Stimulated activated CD8-positive, alpha-beta memory T cell treated with anti-CD3 and anti-CD28 coated beads, Interleukin-7, amount 100 ng/mL, for 4 hours (primary cell): Measurements from ENCODE around the gene EHBP1L1.
"Not testable (repeated sequence)": the region's sequence is repeated elsewhere in the genome, so short reads cannot be mapped to it uniquely, and the experiment has no call there.

Experiments
- DNase-seq, 2 donors: peaks; one replicate each; pipeline ENCODE4 v3.0.0-alpha.2; 2020; ENCODE audit warnings: low read depth in 2 of 2

The EHBP1L1 gene

DNA sequence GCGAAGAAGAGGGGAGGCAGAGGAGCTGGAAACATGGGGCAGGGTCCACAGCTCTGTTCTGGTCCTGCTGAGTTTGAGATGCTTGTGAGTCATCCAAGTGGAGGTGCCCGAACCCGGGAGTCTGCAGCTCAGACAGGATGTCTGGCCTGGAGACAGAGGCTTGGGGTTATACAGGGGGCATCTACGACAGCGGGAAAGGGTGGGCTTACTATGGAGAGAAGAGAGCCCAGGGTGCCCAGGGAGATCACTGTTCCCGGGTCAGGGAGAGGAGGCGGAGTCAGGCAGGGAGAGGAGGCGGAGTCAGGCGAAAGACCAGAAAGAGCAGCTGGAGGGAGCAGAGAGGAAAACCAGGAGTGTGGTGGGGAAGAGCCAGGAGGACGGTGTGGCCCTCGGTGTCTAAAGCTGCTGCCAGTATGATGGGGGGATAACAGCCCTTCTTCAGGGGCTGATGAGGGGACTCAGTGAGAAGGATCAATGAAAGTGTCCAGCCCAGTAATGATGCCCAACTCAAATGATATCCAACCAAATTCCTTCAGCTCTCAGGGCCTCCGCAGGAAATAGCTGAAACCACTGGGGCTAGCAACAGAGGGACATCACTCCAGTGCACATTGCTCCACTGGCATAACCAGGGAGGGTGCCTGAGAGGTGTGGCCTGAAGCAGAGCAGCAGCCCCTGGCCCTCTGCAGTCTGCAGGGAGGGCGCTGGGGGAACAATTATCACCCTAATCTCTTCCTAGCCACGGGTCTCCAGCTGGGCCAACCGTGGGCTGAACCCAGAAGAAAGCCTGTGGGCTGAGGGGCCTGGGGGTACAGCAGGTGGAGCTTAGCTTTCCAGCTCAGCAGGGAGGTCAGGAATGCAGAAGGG is 15.1 kb upstream of the EHBP1L1 start:
- DNase-seq: no peak

DNA sequence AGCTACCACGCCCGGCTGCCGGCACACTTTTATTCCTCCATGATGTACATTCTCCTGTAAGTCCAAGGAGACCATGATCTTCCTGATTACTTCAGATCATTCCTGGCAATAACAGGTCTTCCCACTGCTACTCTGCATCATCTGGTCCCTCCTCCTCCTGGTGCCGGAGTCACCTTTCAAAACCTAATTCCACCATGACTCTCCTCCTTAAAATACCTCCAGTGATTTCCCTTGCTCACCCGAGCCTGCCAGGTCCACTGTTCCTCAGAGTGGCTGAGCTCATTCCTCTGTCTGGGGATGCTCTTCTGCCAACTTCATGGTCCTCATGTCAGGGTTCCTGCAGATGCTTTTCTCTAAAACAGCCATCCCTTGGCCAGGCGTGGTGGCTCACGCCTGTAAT is 13.8 kb upstream of the EHBP1L1 start:
- no peak for DNase-seq

DNA sequence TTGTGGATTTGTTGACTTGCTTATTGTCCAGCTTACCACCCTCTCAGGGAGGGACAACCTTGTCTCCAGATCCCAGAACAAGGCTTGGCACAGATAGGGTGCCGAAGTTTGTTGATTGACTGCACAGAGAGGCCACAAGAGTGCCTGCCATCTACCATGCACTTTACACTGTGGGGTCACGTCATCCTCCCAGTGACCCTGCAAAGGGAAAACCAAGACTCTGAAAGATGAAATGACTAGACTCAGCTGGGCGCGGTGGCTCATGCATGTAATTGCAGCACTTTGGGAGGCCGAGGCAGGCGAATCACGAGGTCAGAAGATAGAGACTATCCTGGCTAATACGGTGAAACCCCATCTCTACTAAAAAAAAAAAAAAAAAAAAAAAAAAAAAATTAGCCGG is 13.1 kb upstream of the EHBP1L1 start:
- no peak for DNase-seq

DNA sequence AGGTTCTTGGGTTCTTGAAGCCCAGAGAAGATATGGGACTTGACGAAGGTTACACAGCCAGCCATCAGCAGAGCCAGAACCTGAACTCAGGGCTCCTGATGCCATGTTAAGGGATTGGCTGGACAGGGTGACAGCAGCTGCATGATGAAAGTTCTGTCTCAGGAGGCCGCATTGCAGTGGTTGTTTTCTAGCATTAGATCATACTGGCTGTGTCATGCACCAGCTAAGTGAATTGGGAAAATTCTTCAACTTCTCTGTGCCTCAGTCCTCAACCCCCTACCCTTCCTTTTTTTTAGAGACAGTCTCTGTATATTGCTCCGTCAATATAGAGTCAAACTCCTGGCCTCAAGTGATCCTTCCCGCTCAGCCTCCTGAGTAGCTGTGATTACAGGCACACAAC is 12.3 kb upstream of the EHBP1L1 start:
- no peak for DNase-seq

DNA sequence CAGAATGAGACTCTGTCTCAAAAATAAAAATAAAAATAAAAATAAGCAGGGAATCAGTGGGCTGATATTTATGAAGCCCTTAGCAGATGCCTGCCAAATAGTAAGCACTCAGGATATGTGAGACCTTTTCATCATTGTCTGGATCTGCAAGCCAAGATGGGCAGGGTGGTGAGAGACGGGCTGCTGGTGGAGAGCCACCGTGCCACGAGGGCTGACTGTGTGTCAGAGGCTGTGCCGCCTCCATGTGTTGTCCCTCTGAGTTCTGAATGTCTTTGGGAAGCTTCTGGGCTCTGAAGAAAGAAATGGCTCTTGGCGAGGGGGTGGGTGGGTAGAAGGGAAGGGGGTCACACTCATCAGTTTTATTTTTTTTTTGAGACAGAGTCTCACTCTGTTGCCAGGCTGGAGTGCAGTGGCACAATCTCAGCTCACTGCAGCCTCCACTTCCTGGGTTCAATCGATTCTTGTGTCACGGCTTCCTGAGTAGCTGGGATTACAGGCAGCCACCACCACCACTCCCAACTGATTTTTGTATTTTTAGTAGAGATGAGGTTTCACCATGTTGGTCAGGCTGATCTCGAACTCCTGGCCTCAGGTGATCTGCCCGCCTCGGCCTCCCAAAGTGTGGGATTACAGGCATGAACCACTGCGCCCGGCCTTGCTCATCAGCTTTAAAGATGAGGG is 10.8 kb upstream of the EHBP1L1 start:
- DNase-seq: not testable (repeated sequence)

DNA sequence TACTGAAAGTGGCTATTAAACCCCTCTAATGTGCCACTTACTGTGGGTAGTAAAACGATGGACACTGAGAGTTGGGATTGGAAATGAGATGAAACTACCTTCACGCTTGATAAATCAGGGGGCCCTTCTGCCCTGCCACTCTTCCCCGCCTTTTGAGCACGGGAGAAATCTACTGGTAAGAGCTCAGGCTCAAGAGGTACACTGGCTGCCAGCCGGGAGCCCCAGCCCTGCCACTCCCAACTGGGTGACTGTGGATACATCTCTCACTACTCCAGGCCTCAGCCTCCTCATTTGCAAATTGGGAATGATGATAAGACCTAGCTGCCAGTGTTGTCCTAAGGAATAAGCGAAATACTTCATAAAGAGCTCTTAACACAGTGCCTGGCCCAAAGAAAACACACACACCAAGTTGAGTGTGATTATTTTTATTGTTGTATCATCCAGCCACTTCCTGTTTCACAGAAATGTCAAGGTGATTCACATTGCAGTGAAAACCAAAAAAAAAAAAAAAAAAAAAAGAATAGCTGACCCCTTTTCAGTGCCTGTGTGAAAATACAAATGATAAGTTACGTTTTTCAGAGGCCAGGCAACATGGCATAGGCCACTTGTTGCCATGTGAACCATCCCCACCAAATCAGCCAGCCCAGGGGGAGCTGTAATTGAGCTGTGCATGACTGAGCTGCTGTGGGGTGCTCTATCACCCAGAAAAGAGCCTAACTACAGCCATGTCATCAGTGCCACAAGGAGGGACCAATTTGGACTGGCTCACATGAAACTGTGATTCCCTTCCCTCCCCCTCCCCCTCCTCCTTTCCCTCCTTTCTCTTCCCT is 10.0 kb upstream of the EHBP1L1 start:
- DNase-seq: peak in 1 of 2 donors; percentile 30

DNA sequence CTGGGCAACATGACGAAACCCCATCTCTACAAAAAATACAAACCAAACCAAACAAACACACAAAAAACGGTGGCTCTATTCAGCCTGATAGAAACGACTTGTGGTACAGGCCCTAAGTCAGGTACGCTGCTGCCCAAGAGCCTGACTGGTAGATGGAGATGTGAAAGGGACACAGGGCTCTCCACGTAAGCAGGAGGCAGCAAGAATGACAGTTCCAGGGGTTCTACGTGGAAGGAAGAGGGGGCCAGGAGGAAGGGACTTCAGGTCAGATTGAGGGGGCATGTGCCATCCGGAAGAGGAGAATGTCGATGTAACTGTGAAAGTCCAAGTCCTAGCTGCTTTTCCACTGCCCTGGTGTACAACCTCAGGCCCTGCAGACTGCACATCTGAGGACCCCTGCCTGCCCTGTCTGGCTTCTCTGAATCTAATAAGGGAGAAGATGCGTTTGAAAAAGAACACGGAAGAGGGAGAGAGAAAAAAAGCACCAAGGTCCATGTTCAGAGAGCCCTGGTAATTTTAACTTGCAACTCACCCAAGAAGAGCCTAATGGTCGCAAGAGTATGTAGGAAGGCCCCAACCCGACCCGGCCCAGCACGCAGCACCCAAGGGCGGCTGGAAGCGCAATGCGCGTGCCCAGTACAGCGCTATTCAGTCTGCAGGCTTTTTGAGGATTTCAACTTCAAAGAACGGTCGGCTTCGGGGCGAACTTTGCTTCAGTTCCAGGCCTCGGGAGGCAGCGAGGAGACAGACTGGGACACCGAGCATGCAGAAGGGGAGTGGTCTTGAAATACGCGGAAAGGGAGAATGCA is 6.5 kb upstream of the EHBP1L1 start:
- no peak for DNase-seq

DNA sequence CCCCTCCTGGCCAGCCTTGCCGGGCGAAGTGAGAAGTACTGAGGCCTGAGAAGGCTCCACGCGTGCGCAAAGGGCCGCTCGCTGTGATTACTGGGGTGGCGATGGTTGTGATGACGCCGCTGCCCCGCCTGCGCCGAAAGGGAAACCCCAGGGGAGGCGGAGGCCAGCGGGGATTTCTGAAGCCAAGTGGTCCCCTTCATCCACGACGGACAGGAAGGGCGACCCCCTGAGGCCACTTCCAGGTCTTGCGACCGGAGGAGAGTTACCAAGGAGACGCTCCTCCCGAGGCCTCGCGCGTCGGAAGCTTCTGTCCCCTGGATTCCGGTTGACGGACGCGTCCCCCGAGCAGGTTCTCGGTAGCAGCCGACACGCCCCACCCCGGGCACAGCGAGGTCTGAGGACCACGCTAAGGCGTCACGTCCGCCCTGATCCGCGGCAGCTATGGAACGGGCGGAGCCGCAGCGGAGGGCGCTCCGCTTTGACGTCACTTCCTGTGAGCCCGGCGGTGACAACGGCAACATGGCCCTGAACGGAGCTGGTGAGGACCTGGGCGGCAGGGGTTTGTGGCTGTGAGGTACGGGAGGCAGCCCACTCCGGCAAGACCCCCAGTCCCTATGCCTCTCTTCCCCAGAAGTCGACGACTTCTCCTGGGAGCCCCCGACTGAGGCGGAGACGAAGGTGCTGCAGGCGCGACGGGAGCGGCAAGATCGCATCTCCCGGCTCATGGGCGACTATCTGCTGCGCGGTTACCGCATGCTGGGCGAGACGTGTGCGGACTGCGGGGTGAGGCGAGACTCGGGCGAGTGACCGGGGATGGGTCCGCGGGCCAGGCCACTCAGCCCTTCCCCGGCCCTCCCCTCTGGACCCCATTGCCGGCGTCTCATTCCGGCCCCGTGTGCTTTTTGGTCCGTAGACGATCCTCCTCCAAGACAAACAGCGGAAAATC is 5.6 kb upstream of the EHBP1L1 start, which contains the start of gene ZNRD2:
Gene ZNRD2 (plus strand): TSS at position 505 of the 946 bp plus-strand sequence. CDS start 15 bp downstream, at position 520.
- peak; percentile 96 to 99 for DNase-seq

DNA sequence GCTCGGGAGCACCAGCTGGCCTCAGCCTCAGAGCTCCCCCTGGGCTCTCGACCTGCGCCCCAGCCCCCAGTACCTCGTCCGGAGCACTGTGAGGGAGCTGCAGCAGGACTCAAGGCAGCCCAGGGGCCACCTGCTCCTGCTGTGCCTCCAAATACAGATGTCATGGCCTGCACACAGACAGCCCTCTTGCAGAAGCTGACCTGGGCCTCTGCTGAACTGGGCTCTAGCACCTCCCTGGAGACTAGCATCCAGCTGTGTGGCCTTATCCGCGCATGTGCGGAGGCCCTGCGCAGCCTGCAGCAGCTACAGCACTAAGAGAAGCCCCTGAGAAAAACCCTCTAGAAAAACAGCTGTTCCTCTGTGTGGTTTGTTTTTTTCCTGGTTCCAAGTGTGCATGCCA is 4.4 kb upstream of the EHBP1L1 start:
- no peak for DNase-seq

DNA sequence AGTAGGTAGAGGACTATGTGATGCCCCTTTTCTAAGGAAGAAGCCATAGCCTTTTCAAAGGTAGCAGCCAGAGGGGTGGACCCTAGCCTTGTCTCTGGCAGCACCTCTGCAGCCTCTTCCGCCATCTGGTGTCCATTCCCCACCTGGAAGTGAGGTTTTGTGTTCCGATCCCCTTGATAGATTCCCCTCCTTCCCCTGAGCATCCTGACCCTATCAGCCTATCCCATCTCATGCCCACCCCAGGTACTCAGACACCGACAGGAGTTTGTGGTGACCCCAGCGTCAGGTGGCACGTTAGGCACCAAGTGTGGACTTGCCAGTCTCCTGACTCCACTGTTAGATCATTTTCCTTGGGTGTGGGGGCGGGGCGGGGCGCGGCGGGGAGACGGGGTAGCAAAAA is 3.9 kb upstream of the EHBP1L1 start:
- no peak for DNase-seq

DNA sequence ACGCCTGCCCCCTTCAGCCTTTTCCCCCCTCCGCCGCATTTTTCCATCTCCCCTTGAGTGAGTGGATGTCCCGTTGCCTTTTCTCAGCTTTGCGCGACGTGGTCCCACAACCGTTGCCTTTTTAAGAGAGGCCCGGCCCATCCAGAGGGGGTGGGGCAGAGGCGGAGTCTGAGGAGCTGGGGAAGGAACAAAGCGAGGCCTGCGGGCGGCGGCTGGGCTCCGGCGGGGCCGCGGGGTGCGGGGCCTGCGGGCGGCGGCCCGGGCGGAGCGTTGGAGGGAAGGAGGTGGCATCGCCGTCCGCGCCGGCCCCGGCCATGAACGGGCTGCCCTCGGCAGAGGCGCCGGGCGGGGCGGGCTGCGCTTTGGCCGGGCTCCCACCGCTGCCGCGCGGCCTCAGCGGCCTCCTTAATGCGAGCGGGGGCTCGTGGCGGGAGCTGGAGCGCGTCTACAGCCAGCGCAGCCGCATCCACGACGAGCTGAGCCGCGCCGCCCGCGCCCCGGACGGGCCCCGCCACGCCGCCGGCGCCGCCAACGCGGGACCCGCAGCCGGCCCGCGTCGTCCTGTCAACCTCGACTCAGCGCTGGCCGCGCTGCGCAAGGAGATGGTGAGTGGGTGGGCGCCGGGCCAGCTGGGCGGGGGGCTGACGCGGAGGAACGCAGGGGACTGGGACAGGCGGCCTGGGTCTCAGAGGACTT is 3.3 kb upstream of the EHBP1L1 start, which contains the start of gene FAM89B:
Gene FAM89B (plus strand): TSS at position 183 of the 696 bp plus-strand sequence. CDS start 132 bp downstream, at position 315.
- DNase-seq: peak; percentile 81 to 83

DNA sequence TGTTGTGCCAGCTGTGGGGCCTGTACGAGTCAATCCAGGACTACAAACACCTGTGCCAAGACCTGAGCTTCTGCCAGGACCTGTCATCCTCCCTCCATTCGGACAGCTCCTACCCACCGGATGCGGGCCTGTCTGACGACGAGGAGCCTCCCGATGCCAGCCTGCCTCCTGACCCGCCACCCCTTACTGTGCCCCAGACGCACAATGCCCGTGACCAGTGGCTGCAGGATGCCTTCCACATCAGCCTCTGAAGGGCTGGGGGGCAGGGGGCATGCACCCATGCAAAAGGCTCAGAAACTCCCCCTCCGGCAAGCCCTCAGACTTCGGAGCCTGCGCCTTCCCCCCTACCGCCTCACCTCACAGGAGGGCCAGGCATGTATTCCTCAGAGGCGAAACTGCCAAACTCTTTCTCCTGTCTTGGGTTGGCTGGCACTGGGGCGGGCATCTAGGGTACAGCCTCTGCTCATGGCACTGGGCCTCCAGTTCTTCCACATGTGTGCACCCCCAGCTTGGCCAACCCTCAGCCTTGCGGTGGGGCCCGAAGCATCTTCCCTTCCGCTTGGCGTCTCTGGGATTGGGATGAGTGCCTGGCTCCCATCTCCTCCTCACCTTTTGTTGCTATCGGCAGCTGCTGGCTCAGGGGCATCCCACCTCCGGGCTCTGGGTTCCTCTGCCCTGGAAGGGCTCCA is 2.3 kb upstream of the EHBP1L1 start:
- DNase-seq: no peak

DNA sequence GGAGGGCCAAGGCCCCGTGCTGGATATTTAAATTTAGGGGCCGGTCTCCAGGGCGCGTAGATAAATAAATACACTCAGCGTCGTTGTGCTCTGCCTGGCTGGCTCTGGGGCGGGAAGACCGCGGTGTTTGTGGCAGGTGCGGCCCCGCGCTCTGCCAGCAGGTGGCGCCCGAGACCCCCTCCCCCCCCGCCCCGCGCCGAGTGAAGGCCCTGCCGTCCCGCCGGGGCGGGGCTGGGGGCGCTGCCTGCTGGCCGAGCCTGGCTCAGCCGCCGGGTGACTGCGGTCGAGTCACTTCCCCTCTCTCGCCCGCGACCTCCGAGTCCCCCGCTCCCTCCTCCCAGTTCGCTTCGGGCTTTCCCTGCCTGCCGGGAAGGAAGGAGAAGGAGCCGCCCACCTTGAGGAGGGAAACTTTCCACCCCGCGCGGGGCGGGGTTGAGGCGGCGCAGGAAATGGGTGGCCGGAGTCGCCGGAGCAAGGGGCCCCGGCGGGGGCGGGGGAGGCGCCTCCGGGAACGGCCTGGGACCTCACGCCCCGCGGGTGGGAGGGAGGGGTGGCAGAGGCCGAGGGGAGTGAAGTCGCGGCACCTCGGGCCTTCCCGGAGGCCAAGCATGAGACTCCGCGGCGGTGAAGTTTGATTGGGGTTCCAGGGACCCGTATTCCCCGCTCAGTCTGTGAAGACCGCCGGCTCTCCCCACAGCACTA is 1.6 kb upstream of the EHBP1L1 start:
- DNase-seq: peak; percentile 66 to 87

DNA sequence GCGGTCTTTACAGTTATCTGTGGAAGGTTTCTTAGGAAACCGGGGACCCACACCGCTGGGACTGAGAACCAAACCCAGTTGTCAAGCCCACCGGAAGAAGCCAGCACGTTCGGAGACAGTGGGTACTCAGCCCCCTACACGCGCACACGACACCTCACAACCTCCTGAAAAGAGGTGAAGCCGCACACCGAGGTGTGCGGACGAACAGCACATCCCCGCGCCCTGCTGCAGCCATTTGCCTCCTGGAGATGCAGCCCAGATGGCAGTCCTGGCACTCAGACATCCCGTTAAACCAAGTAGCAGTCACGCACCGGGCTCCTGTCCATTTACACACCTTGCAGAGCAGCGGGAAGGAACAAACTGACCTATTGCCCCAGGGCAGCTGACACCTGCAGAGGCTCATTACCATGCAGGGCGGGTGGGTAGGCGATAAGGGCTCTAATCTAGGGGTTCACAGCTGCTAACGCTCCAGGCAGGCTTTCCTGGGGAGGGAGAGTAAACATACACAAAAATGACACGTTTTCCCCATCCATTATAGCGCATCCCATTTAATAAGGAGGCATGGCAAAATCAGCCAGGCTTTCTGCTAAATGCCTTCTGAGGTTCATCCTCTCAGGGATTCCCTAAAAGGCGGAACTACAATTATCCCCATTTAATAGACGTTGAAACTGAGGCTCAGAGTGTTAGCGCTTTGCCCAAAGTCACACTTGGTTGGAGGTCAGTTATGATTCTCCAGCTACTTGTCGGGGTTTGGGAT is 864 bp upstream of the EHBP1L1 start:
- no peak for DNase-seq

DNA sequence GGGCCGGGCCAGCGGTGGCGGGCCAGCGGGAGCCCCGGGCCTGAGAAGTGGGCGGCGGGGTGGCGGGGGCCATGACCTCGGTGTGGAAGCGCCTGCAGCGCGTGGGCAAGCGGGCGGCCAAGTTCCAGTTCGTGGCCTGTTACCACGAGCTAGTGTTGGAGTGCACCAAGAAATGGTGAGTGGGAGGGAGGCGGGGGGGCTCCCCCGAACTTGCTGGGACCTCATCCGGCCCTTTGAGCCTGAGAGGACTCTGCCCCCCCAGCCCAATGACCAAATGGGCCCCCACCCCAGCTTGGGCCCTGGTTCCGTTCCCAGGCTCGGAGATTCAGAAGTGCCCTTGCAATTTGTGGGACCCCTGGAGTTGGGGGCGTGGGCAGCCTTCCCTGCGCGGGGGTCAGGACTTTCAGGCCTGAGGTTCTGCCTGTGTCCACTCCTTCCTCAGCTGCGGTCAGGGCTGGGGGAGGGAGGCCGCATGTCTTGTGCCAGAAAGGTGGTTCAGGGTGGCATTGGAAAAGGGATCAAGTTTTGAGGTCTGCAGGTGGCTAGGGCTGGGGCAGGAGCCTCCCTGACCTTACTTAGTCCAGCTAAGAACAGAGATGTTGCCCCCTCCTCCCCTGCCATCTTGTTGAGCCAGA is 496 bp downstream of the EHBP1L1 start:
- DNase-seq: peak in 1 of 2 donors; percentile 33

DNA sequence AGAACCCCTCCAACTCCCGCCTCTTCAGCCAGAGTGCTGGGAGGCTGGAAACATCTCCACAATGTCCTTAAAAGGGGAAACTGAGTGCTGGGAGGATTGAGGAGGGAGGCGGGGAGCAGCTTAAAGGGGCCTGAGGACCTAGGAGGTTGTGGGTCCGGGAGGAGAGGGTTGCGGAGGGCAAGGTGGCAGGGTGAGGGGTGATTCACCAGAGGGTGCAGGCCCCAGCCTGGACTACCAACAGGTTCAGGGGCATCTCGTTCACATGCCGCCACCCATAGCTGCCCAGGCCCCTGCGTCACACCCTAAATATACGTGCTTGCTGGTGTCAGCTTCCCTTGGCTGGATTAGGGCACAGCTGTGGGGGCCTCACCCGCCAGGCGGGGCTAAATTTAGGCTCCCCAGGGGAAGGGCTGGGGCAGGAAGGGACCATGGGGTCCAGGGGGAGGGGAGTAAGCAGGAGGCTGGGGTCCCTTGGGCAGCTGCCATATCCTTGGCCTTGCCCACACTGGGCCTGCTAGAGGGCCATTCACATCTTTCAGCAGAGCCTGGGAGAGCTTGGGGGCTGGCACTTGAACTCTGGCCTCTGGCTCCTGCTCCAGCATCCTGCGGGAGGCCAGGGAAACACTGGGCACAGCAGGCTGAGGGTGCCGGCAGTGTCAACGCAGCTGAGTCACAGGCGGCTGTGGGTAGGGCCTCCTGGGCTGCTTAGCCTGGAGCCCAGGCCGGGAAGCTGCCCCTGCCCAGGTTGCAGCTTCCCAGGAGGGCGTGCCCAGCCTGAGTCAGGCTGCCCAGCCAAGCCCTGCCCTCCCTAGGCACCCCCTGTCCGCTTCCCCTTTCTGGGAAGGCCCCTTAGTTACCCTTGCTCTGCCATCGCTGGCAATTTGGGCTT is 1.3 kb downstream of the EHBP1L1 start:
- peak in 1 of 2 donors; percentile 18 for DNase-seq
